ENCODE results near the gene SLC35A3. TPM values are rescaled to one million over a fixed set of nuclear protein-coding genes. Genes with fewer than 3 reads are reported as not detected.

Gene SLC35A3
- polyA plus RNA-seq, 1 donor (not counting 4 experiments of a cell fraction or from before 2014, with no cell fraction given) = 25.9 TPM

GRCh38 chr1:99944192-99944591 is 25.6 kb upstream of the SLC35A3 start:
- no peaks in the 10 kb centered on the region for H3K27me3 ChIP-seq (ENCODE audit: control insufficient read depth, extremely low read depth, insufficient read depth, low read length)
- H3K4me1 ChIP-seq (ENCODE audit: control insufficient read depth, extremely low read depth, insufficient read depth, low read length) = peaks cover 8% of the 10 kb centered on the region
- dilution Hi-C loops (cut with MboI; ENCODE audit: extremely low pct_ligation_motif_present, low sequenced_read_pairs) = no loop called here
- H2AFZ ChIP-seq (ENCODE audit: control insufficient read depth, low read length) = no peak overlapping the region
- H4K20me1 ChIP-seq (ENCODE audit: control insufficient read depth, extremely low read depth, insufficient read depth, low read length) = no peaks in the 10 kb centered on the region
- H3K9me3 ChIP-seq (ENCODE audit: control insufficient read depth, low read depth, low read length) = no peaks in the 10 kb centered on the region
- H3K27ac ChIP-seq (ENCODE audit: control insufficient read depth, insufficient read depth, low read length) = no peak overlapping the region
- TF ChIP-seq CTCF (optimal IDR thresholded peaks at IDR 0.05 in 1 of 3, IDR thresholded peaks at IDR 0.05 in 1 of 3, conservative IDR thresholded peaks at IDR 0.05 in 1 of 3; ENCODE audit: extremely low read depth in 1 of 3, insufficient read depth in 2 of 3, low read length in 3 of 3) (no peak), EZH2 (IDR thresholded peaks at IDR 0.05; ENCODE audit: low read length) (no peak)
- no peak overlapping the region for H3K9ac ChIP-seq (ENCODE audit: control insufficient read depth, extremely low read depth, insufficient read depth, low read length)
- H3K9me1 ChIP-seq (ENCODE audit: control insufficient read depth, extremely low read depth, insufficient read depth, low read length) = no peaks in the 10 kb centered on the region
- no peak for FAIRE-seq
- H3K4me2 ChIP-seq (ENCODE audit: control insufficient read depth, extremely low read depth, insufficient read depth, low read depth, low read length) = no peak overlapping the region
- H3K36me3 ChIP-seq (ENCODE audit: control insufficient read depth in 2 of 2, extremely low read depth in 1 of 2, insufficient read depth in 2 of 2, low read length in 2 of 2) = no peaks in the 10 kb centered on the region
- no peak for DNase-seq (ENCODE audit: low read depth, low spot score)
- no peaks in the 10 kb centered on the region for H3K79me2 ChIP-seq (ENCODE audit: control insufficient read depth, insufficient read depth, low read length)
- no peak overlapping the region for H3K4me3 ChIP-seq (ENCODE audit: control insufficient read depth in 2 of 3, extremely low read depth in 1 of 3, insufficient read depth in 2 of 3, low read depth in 1 of 3, low read length in 3 of 3)

GRCh38 chr1:99945174-99945573 is 24.6 kb upstream of the SLC35A3 start:
- FAIRE-seq (no peak), DNase-seq (ENCODE audit: low read depth, low spot score) (no peak)
- H3K4me3 ChIP-seq (ENCODE audit: control insufficient read depth in 2 of 3, extremely low read depth in 1 of 3, insufficient read depth in 2 of 3, low read depth in 1 of 3, low read length in 3 of 3) = no peak overlapping the region
- H3K79me2 ChIP-seq (ENCODE audit: control insufficient read depth, insufficient read depth, low read length) = no peaks in the 10 kb centered on the region
- H3K9me1 ChIP-seq (ENCODE audit: control insufficient read depth, extremely low read depth, insufficient read depth, low read length) = no peaks in the 10 kb centered on the region
- peaks cover 8% of the 10 kb centered on the region for H3K4me1 ChIP-seq (ENCODE audit: control insufficient read depth, extremely low read depth, insufficient read depth, low read length)
- no peak overlapping the region for H3K4me2 ChIP-seq (ENCODE audit: control insufficient read depth, extremely low read depth, insufficient read depth, low read depth, low read length)
- no peaks in the 10 kb centered on the region for H3K9me3 ChIP-seq (ENCODE audit: control insufficient read depth, low read depth, low read length)
- no peak overlapping the region for H2AFZ ChIP-seq (ENCODE audit: control insufficient read depth, low read length)
- H3K36me3 ChIP-seq (ENCODE audit: control insufficient read depth in 2 of 2, extremely low read depth in 1 of 2, insufficient read depth in 2 of 2, low read length in 2 of 2) = no peaks in the 10 kb centered on the region
- TF ChIP-seq CTCF (optimal IDR thresholded peaks at IDR 0.05 in 1 of 3, IDR thresholded peaks at IDR 0.05 in 1 of 3, conservative IDR thresholded peaks at IDR 0.05 in 1 of 3; ENCODE audit: extremely low read depth in 1 of 3, insufficient read depth in 2 of 3, low read length in 3 of 3) (no peak), EZH2 (IDR thresholded peaks at IDR 0.05; ENCODE audit: low read length) (no peak)
- no peaks in the 10 kb centered on the region for H3K27me3 ChIP-seq (ENCODE audit: control insufficient read depth, extremely low read depth, insufficient read depth, low read length)
- no peak overlapping the region for H3K9ac ChIP-seq (ENCODE audit: control insufficient read depth, extremely low read depth, insufficient read depth, low read length)
- no peak overlapping the region for H3K27ac ChIP-seq (ENCODE audit: control insufficient read depth, insufficient read depth, low read length)
- no peaks in the 10 kb centered on the region for H4K20me1 ChIP-seq (ENCODE audit: control insufficient read depth, extremely low read depth, insufficient read depth, low read length)
- dilution Hi-C loops (cut with MboI; ENCODE audit: extremely low pct_ligation_motif_present, low sequenced_read_pairs) = no loop called here

Measured in keratinocyte (primary cell).